Activated effector memory CD4-positive, alpha-beta T cell treated with Interleukin-2 at 50 U/mL for 16 hours (primary cell): ENCODE data around the gene HDAC5.
"Not testable (repeated sequence)": the region's sequence is repeated elsewhere in the genome, so short reads cannot be mapped to it uniquely, and the experiment has no call there.

Source experiments
- DNase-seq: peaks from one replicate; pipeline ENCODE4 v3.0.0-alpha.2; 2020

Gene HDAC5

GRCh38 chr17:44110823-44111633, 12.4 kb downstream of the HDAC5 start:
- DNase-seq = peak; percentile 23

GRCh38 chr17:44110011-44110686, 13.3 kb downstream of the HDAC5 start:
- DNase-seq = no peak

GRCh38 chr17:44109312-44109630, 14.2 kb downstream of the HDAC5 start:
- DNase-seq = no peak

- DNase-seq = no peak
These were observed 14.8 kb downstream of the HDAC5 start for GRCh38 chr17:44108440-44109311.

GRCh38 chr17:44106801-44107200, 16.6 kb downstream of the HDAC5 start:
- DNase-seq = no peak

GRCh38 chr17:44105941-44106340, 17.5 kb downstream of the HDAC5 start:
- DNase-seq = no peak

GRCh38 chr17:44105483-44105882, 18.0 kb downstream of the HDAC5 start:
- no peak for DNase-seq

- no peak for DNase-seq
These were observed 20.4 kb downstream of the HDAC5 start for GRCh38 chr17:44102849-44103622.

GRCh38 chr17:44101858-44102257, 21.6 kb downstream of the HDAC5 start:
- not testable (repeated sequence) for DNase-seq

- no peak for DNase-seq
These were observed 26.1 kb downstream of the HDAC5 start for GRCh38 chr17:44097110-44097958.

GRCh38 chr17:44095647-44096496, 27.6 kb downstream of the HDAC5 start:
- DNase-seq = no peak

GRCh38 chr17:44095388-44095646, 28.1 kb downstream of the HDAC5 start:
- DNase-seq = no peak

GRCh38 chr17:44094701-44095387, 28.6 kb downstream of the HDAC5 start:
- DNase-seq = no peak

GRCh38 chr17:44093231-44093900, 30.1 kb downstream of the HDAC5 start:
- DNase-seq = no peak

GRCh38 chr17:44092051-44092450, 31.4 kb downstream of the HDAC5 start:
- DNase-seq = no peak

GRCh38 chr17:44091200-44091997, 32.0 kb downstream of the HDAC5 start:
- no peak for DNase-seq

- no peak for DNase-seq
These were observed 35.2 kb downstream of the HDAC5 start for GRCh38 chr17:44088254-44088653.

- no peak for DNase-seq
These were observed 36.1 kb downstream of the HDAC5 start for GRCh38 chr17:44087319-44087718.
